ENCODE measurements around the gene TGM1.
A peak's percentile ranks its signal among the peaks of the same experiment; 100 is the strongest.
"Not testable (repeated sequence)": the region's sequence is repeated elsewhere in the genome, so short reads cannot be mapped to it uniquely, and the experiment has no call there.

Gene TGM1

DNA sequence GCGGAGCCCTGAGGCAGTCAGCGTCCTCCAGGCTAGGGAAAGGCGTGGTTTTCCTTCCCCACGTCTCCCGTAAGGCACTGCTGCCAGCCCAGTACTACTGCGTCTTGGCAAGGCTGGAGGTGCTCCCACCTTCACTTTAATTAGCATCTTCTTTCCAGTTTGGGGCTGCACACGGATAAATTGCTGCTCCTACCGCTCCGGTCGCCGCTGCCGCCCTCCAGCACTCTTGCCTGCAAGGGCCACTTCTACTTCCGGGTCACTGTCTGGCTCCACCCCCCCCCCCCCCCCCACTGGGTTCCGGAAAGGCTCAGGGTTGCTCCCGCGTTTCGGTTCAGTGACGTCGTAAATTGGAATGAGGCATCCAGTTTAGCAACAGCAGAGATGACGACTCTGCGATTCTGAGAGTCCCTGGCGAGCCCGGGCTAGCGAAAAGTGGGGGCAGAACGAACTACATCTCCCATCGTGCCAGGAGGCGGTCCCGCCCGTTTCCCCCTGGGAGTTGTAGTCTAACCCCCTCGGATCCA, 30.8 kb downstream of the TGM1 start, which contains the start of gene NEDD8:
TSS of gene NEDD8 (minus strand) at position 247 of the 524 bp plus-strand sequence. CDS start at position 147, 100 bp downstream.
- DNase-seq: peak; percentile 94

DNA sequence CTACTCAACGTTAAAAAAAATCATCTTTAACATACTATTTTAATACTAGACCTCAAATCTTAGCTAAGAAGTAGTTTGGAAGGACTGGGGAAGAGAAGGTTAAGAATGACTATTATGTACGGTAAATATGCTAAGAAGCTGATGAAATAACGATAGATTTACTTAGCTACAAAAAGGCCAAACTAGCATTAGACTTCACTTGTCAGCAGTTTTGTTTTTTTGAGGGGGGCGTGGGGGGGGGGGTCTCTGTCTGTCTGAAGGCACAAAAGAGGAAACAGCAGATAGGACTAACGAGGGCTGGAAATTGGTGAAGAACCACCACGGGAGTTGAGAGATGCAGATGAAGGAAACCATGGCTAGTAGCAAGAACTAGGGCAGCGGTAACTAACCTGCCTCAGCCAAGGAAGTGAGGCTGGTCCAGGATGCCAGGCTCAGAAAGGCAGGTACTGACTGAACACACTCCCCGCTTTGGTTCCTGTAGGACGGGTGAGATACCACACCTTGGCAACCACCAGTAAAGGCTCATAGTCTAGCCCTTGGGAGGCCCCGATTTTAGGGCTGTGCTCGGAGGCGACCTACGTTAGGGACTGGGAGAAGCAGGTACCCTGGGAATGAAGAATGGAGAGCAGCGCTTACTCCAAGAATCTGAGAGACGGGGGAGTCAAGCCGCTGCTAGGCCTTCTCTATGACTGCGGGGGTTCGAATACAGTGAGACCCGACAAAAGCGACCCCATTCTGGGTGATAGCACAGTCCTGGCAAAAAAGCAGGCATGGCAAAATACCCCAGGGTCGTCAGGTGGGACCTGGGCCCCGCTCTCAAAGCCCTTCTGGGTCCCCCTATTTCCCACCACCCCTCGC, 31.5 kb downstream of the TGM1 start:
- DNase-seq: no peak

DNA sequence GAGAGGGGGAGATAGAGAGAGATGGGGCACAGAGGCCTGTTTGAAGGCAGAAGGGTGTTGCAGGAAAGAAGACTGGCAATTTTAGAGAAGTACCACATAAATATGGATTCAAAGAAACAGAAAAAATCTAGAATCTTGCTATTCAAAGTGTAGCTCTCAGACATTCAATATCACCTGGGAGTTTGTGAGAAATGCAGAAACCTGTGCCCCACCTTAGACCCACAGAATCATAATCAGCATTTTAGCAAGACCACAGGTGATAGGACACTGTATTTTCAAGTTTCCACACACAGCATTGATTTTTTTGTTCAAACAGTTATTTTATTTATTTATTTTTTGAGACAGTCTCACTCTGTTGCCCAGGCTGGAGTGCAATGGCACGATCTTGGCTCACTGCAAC, 34.1 kb downstream of the TGM1 start:
- DNase-seq: no peak

GRCh38 chr14:24226473-24226872, 36.5 kb downstream of the TGM1 start:
- DNase-seq: no peak

DNA sequence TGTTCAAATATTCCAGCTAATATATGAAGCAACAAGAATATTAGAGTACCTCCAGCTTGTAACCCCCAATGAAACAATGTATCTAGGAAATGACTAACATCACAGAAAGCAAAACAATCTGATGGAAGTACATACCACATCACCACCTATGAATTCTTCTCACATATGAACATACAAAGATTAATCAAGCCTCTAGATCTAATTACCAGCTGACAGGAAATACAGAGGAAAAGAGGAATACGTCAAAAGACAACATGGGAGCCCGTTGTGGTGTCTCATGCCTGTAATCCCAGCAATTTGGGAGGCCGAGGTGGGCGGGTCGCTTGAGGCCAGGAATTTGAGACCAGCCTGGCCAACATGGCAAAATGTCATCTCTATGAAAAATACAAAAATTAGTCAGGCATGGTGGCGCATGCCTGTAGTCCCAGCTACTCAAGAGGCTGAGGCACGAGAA, 38.3 kb downstream of the TGM1 start:
- DNase-seq: no peak

GRCh38 chr14:24222987-24223386, 40.0 kb downstream of the TGM1 start:
- not testable (repeated sequence) for DNase-seq

DNA sequence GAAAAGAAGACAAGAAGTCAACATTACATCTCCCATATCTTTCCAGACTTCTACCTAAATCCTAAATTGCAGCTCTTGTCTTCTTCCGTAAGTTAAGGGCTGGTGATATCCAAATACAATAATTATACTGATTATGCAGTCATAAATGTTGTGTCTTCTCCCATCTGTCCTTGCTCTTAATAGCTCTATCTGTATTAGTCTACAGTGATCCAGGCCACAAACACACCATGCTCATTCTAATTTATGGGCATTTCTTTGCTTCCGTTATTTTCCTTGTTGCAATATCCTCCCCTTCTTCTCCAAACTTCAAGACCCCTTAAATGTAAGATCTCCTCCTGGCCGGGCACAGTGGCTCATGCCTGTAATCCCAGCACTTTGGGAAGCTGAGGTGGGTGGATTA, 43.5 kb downstream of the TGM1 start:
- DNase-seq: no peak

GRCh38 chr14:24219080-24219479, 43.9 kb downstream of the TGM1 start:
- DNase-seq: no peak

GRCh38 chr14:24216876-24217275, 46.1 kb downstream of the TGM1 start:
- DNase-seq: not testable (repeated sequence)

GRCh38 chr14:24216345-24216699, 46.7 kb downstream of the TGM1 start:
- no peak for DNase-seq

- DNase-seq: peak; percentile 80
Observed at GRCh38 chr14:24215495-24216344, 47.3 kb downstream of the TGM1 start, which contains the start of gene MDP1. TSS of gene MDP1 (minus strand) at chr14:24216066. CDS start at chr14:24215955, 111 bp downstream.

DNA sequence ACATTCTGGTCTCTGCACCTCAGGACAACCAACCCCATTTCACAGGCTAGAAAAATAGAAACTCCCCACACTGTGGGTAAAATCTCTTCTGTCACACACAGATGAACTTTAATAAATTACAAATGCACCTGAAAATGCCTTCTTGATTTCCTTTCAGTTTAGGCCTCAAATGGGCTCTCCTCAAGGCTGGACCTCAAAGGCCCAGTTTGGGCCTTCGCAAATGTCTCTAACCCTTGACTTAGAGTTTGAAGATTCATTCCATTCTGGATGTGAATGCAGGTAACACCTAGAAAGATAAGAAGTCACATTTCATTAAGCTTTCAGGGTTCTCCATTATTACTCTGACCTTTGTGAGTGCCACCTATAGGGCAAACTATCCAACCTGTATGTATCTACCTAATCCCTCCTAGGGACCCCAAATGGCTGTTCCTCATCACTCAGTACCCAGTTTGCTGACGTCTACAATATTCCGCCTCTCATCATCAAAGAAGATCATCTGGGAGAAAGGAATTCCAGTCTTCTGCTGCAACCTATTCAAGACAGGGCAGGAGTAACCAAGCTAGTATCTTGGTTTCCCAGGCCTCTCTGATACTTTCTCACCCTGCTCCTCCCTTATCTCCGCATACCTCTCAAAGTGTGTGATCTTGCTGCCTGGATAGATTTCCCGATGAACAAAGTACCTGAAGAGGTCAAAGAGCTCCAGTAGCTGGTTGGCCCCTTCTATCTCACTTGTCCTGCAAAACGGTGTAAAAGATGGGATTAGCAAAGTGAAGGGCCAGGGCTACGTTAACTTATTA, 48.9 kb downstream of the TGM1 start:
- no peak for DNase-seq

- peak; percentile 97 for DNase-seq
Observed at GRCh38 chr14:24212924-24213865, 49.8 kb downstream of the TGM1 start, which contains the start of gene CHMP4A. TSS of gene CHMP4A (minus strand) at chr14:24213488. CDS start at chr14:24213439, 49 bp downstream.

GRCh38 chr14:24211311-24211710, 51.7 kb downstream of the TGM1 start:
- no peak for DNase-seq

- no peak for DNase-seq
Observed at GRCh38 chr14:24207625-24208024, 55.4 kb downstream of the TGM1 start.

- DNase-seq: no peak
Observed at GRCh38 chr14:24207104-24207551, 55.8 kb downstream of the TGM1 start.

- DNase-seq: no peak
Observed at GRCh38 chr14:24206260-24207103, 56.5 kb downstream of the TGM1 start.

DNA sequence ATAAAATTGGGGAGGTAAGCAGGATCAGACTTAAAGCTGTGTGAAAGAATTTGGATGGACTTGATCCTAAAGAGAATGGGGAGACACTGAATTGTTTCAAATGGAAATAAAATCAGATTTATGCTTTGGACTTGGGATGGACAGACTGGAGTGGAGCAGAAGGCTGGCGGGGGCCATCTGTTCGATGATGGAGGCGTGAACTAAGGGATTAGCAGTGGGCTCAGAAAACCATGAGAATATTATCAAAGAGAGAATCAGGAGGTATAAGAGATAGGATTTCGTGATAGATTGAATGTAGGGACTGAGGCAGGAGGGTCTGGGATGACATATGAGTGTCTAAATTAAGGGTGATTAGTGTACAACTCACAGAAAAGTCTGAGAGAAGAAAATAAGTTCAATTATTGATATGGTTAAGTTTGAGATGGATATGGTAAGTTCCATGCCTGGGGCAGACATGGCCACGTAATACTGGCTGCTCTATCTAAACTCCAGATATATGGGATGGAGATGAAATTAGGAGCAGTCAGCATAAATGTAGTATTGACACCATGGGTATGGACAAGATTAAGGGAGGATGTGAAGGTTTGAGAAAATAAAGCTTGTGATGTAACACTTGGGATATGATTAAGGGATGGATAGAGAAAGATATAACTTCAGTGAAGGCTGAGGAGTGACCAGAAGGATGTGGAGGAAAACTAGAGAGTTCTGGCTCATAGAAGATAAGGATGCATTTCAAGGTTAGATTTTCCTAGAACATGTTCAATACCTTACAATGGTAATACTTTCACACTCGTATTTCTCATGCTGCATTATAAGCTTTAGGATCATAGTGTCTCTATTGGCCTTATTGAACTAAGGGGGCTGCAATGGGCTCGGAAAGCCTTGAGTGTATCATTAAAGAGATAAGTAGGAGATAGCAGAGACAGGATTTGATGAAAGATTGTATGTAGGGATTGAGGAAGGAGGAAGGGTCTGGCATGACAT, 58.5 kb downstream of the TGM1 start:
- no peak for DNase-seq

All from stimulated activated naive CD4-positive, alpha-beta T cell treated with Interleukin-2 at 50 U/mL for 16 hours (primary cell).